SKM-1 (cell line): Measurements from ENCODE around the gene HDAC4.

Experiments used
- DNase-seq: peaks from one replicate; lab custom pipeline; 2025; ENCODE audit not compliant: unreplicated experiment; lab: John Stamatoyannopoulos, UW

Gene HDAC4

GRCh38 chr2:239226677-239227581 lies 173.9 kb downstream of the HDAC4 start:
- DNase-seq: no peak

- no peak for DNase-seq
Measured at GRCh38 chr2:239225871-239226561, 174.8 kb downstream of the HDAC4 start.

GRCh38 chr2:239225371-239225851 lies 175.4 kb downstream of the HDAC4 start:
- DNase-seq: no peak

- no peak for DNase-seq
Measured at GRCh38 chr2:239224955-239225354, 175.9 kb downstream of the HDAC4 start.

- no peak for DNase-seq
Measured at GRCh38 chr2:239224199-239224570, 176.6 kb downstream of the HDAC4 start.

GRCh38 chr2:239223310-239224198 lies 177.3 kb downstream of the HDAC4 start:
- DNase-seq: no peak

- DNase-seq: peak; percentile 89
Measured at GRCh38 chr2:239222706-239223309, 178.0 kb downstream of the HDAC4 start.

GRCh38 chr2:239222312-239222660 lies 178.5 kb downstream of the HDAC4 start:
- peak; percentile 71 for DNase-seq

GRCh38 chr2:239220981-239221396 lies 179.8 kb downstream of the HDAC4 start:
- no peak for DNase-seq

GRCh38 chr2:239220341-239220740 lies 180.5 kb downstream of the HDAC4 start:
- no peak for DNase-seq

GRCh38 chr2:239216614-239217273 lies 184.1 kb downstream of the HDAC4 start:
- DNase-seq: no peak

- no peak for DNase-seq
Measured at GRCh38 chr2:239215988-239216613, 184.7 kb downstream of the HDAC4 start.

GRCh38 chr2:239215136-239215925 lies 185.5 kb downstream of the HDAC4 start:
- no peak for DNase-seq

- no peak for DNase-seq
Measured at GRCh38 chr2:239214725-239215124, 186.1 kb downstream of the HDAC4 start.

GRCh38 chr2:239213643-239214101 lies 187.1 kb downstream of the HDAC4 start:
- DNase-seq: no peak

GRCh38 chr2:239212929-239213642 lies 187.7 kb downstream of the HDAC4 start:
- no peak for DNase-seq

- no peak for DNase-seq
Measured at GRCh38 chr2:239212121-239212928, 188.5 kb downstream of the HDAC4 start.
